WI38 (cell line): ENCODE measurements around the gene FNDC1.

ENCODE experiments used
- H3K4me3 ChIP-seq: 2 replicates; pipeline ENCODE4 v1.5.1; 2011; ENCODE audit warnings: low read depth, mild to moderate bottlenecking, control low read depth, low read length
- CTCF ChIP-seq: IDR thresholded peaks from 2 replicates; pipeline ENCODE4 v1.5.1; 2012; ENCODE audit warnings: low read depth, mild to moderate bottlenecking, control low read depth, low read length

Gene FNDC1

GRCh38 chr6:159142531-159142930 lies 26.7 kb upstream of the FNDC1 start:
- no peak overlapping the region for H3K4me3 ChIP-seq
- no peak for TF ChIP-seq CTCF

GRCh38 chr6:159148641-159149040 lies 20.6 kb upstream of the FNDC1 start:
- TF ChIP-seq CTCF: no peak
- no peak overlapping the region for H3K4me3 ChIP-seq

- no peak overlapping the region for H3K4me3 ChIP-seq
- no peak for TF ChIP-seq CTCF
Measured at GRCh38 chr6:159149641-159150040, 19.6 kb upstream of the FNDC1 start.

GRCh38 chr6:159151266-159151855 lies 17.8 kb upstream of the FNDC1 start:
- no peak overlapping the region for H3K4me3 ChIP-seq
- TF ChIP-seq CTCF: peak; percentile 74

GRCh38 chr6:159152041-159152440 lies 17.2 kb upstream of the FNDC1 start:
- H3K4me3 ChIP-seq: no peak overlapping the region
- TF ChIP-seq CTCF: no peak

- no peak for TF ChIP-seq CTCF
- no peak overlapping the region for H3K4me3 ChIP-seq
Measured at GRCh38 chr6:159152782-159153181, 16.4 kb upstream of the FNDC1 start.

GRCh38 chr6:159155679-159156078 lies 13.5 kb upstream of the FNDC1 start:
- no peak for TF ChIP-seq CTCF
- H3K4me3 ChIP-seq: no peak overlapping the region
